ENCODE data around the gene PCSK2.
"Not testable (repeated sequence)": the region's sequence is repeated elsewhere in the genome, so short reads cannot be mapped to it uniquely, and the experiment has no call there.

Gene PCSK2

GRCh38 chr20:17226410-17227218 is at the start of gene PCSK2:
Gene PCSK2 (plus strand): TSS chr20:17227040. CDS start chr20:17227306, 266 bp downstream.
- DNase-seq: peak; percentile 94

GRCh38 chr20:17177341-17177740 is 49.5 kb upstream of the PCSK2 start:
- no peak for DNase-seq

GRCh38 chr20:17179840-17180239 is 47.0 kb upstream of the PCSK2 start:
- no peak for DNase-seq

GRCh38 chr20:17189976-17190695 is 36.7 kb upstream of the PCSK2 start:
- no peak for DNase-seq

- no peak for DNase-seq
Observed at GRCh38 chr20:17197041-17197440, 29.8 kb upstream of the PCSK2 start.

GRCh38 chr20:17202030-17202429 is 24.8 kb upstream of the PCSK2 start:
- no peak for DNase-seq

- no peak for DNase-seq
Observed at GRCh38 chr20:17202673-17203072, 24.2 kb upstream of the PCSK2 start.

- no peak for DNase-seq
Observed at GRCh38 chr20:17205084-17205813, 21.6 kb upstream of the PCSK2 start.

GRCh38 chr20:17210387-17210786 is 16.5 kb upstream of the PCSK2 start:
- DNase-seq: no peak

- DNase-seq: no peak
Observed at GRCh38 chr20:17210983-17211382, 15.9 kb upstream of the PCSK2 start.

GRCh38 chr20:17215167-17215566 is 11.7 kb upstream of the PCSK2 start:
- DNase-seq: no peak

- DNase-seq: not testable (repeated sequence)
Observed at GRCh38 chr20:17219856-17220255, 7.0 kb upstream of the PCSK2 start.

- DNase-seq: no peak
Observed at GRCh38 chr20:17223553-17223952, 3.3 kb upstream of the PCSK2 start.

- DNase-seq: peak; percentile 55
Observed at GRCh38 chr20:17225851-17226409, 910 bp upstream of the PCSK2 start.

GRCh38 chr20:17227219-17227575 is 357 bp downstream of the PCSK2 start:
- no peak for DNase-seq

- DNase-seq: no peak
Observed at GRCh38 chr20:17227669-17228623, 1.1 kb downstream of the PCSK2 start.

GRCh38 chr20:17228624-17229061 is 1.8 kb downstream of the PCSK2 start:
- DNase-seq: peak; percentile 45

GRCh38 chr20:17229256-17229655 is 2.4 kb downstream of the PCSK2 start:
- DNase-seq: no peak

GRCh38 chr20:17233626-17234025 is 6.8 kb downstream of the PCSK2 start:
- no peak for DNase-seq

- DNase-seq: no peak
Observed at GRCh38 chr20:17236766-17237165, 9.9 kb downstream of the PCSK2 start.

GRCh38 chr20:17248224-17248623 is 21.4 kb downstream of the PCSK2 start:
- DNase-seq: no peak

- DNase-seq: no peak
Observed at GRCh38 chr20:17262786-17263185, 35.9 kb downstream of the PCSK2 start.

All from NCI-H510A (cell line).